Adrenal gland (tissue), 5 donors: ENCODE measurements around the gene PPP1R14C.

Experiments used
- POLR2A ChIP-seq, 2 donors: fragments of 450-650 bp; IDR thresholded peaks; one replicate each; pipeline ENCODE4 v1.6.1; 2017; ENCODE audit warnings: antibody characterized with exemption in 2 of 2, mild to moderate bottlenecking in 2 of 2, moderate library complexity in 1 of 2
- TF ChIP-seq, protein P1 (sequence below), 6 experiments: fragments of 450-650 bp in 4 of 6; fragments of 200-600 bp in 2 of 6; sonication (generic) in 1 of 6; IDR thresholded peaks; 1 replicate in 5 of 6; 2 replicates in 1 of 6; pipeline versions ENCODE4 v1.5.1 to v1.8.0; 2016 to 2021; ENCODE audit warnings: antibody characterized with exemption in 6 of 6, mild to moderate bottlenecking in 2 of 6, moderate library complexity in 1 of 6
- donor health status: DM: no; HTN: no; CAD: no.

DNA sequence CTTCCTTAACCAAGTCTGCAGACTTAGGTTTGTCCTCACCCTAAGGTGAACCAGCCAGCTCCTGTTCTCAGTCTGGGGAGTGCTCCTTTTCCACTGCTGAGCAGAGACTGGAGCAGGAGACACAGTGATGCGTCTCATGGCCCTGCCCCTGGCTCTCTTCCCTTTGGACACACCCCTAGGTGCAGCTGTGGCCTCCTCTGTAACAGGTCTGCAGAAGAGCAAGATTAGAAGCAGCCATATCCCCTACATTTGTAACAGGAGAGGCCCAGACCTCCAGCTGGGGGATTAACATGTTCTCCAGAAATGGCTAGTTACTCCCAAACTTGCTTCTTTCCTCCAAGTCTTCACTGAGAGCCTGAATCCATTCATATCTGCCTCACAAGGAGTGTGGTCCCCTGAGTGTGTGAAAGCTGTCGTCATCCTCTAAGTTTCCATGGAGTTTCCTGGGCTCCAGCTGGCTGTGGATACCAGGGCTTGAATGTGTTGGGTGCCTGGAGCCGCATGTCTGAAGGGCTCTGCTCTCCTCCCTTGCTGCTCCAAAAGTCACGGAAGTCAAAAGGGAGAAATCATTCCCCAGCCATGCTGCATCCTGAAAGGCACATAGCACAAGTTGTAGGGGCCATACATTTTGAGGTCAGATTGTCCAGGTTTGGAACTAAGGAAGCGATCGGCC is 57.7 kb downstream of the PPP1R14C start:
- TF ChIP-seq, protein P1, sequence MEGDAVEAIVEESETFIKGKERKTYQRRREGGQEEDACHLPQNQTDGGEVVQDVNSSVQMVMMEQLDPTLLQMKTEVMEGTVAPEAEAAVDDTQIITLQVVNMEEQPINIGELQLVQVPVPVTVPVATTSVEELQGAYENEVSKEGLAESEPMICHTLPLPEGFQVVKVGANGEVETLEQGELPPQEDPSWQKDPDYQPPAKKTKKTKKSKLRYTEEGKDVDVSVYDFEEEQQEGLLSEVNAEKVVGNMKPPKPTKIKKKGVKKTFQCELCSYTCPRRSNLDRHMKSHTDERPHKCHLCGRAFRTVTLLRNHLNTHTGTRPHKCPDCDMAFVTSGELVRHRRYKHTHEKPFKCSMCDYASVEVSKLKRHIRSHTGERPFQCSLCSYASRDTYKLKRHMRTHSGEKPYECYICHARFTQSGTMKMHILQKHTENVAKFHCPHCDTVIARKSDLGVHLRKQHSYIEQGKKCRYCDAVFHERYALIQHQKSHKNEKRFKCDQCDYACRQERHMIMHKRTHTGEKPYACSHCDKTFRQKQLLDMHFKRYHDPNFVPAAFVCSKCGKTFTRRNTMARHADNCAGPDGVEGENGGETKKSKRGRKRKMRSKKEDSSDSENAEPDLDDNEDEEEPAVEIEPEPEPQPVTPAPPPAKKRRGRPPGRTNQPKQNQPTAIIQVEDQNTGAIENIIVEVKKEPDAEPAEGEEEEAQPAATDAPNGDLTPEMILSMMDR (IDR thresholded peaks at IDR 0.05), result no peak
- TF ChIP-seq POLR2A (IDR thresholded peaks at IDR 0.05), result no peak
